Colonic mucosa (tissue), 4 donors: ENCODE measurements around the gene STK38L. TPM values are rescaled to one million over a fixed set of nuclear protein-coding genes. Genes with fewer than 3 reads are reported as not detected.

Experiments used
- DNase-seq: peaks from one replicate; pipeline ENCODE4 v3.0.0-alpha.2; 2020
- H3K27ac ChIP-seq: fragments of 200-600 bp; one replicate; pipeline ENCODE4 v1.8.0; 2021
- H3K27me3 ChIP-seq: fragments of 200-600 bp; one replicate; pipeline ENCODE4 v1.8.0; 2021
- H3K36me3 ChIP-seq: fragments of 200-600 bp; one replicate; pipeline ENCODE4 v1.8.0; 2021
- H3K4me1 ChIP-seq: fragments of 200-600 bp; one replicate; pipeline ENCODE4 v1.8.0; 2021; ENCODE audit warnings: mild to moderate bottlenecking
- H3K4me3 ChIP-seq: fragments of 200-600 bp; one replicate; pipeline ENCODE4 v1.8.0; 2021
- H3K9ac ChIP-seq, 2 donors: one replicate each; pipeline ENCODE4 v1.7.0; 2013; ENCODE audit warnings: control low read depth in 2 of 2, low read depth in 2 of 2, low read length in 2 of 2
- H3K9me3 ChIP-seq: fragments of 200-600 bp; one replicate; pipeline ENCODE4 v1.8.0; 2021
- CTCF ChIP-seq: fragments of 200-600 bp; IDR thresholded peaks from one replicate; pipeline ENCODE4 v1.8.0; 2022; ENCODE audit warnings: antibody characterized with exemption, mild to moderate bottlenecking
- intact Hi-C: fragments of 100-400 bp; cut with DNase I; formaldehyde crosslinking; loops from one replicate; pipeline ENCODE4 v1.14.1; 2022
- total RNA-seq, 2 donors: library from RNA; stranded (reverse); fragmentation: NEBNext Ultra II Directional in 1 of 2; extraction: Animal tissue kit (Norgen Biotek cat#: 25700) in 1 of 2; gene quantifications; one replicate each; pipeline ENCODE4 v1.2.1, GENCODE V29; 2021
- donor health status: healthy.
- donor health status: DM: no; HTN: no; CAD: no.
- donor health status: DM: no; HTN: no; CAD: no.

The STK38L gene
- total RNA-seq, 2 donors from 2014 or later: 41.9 to 76.6 TPM

GRCh38 chr12:27206801-27207502 lies 37.1 kb upstream of the STK38L start:
- Histone ChIP-seq H3K36me3 (no peaks in the 10 kb centered on the region), H3K4me1 (no peaks in the 10 kb centered on the region), H3K9me3 (no peaks in the 10 kb centered on the region), H3K4me3 (no peak overlapping the region), H3K27ac (no peak overlapping the region), H3K9ac (no peak overlapping the region), H3K27me3 (no peaks in the 10 kb centered on the region)
- no peak for DNase-seq
- TF ChIP-seq CTCF: no peak
- intact Hi-C loops: no loop called here

DNA sequence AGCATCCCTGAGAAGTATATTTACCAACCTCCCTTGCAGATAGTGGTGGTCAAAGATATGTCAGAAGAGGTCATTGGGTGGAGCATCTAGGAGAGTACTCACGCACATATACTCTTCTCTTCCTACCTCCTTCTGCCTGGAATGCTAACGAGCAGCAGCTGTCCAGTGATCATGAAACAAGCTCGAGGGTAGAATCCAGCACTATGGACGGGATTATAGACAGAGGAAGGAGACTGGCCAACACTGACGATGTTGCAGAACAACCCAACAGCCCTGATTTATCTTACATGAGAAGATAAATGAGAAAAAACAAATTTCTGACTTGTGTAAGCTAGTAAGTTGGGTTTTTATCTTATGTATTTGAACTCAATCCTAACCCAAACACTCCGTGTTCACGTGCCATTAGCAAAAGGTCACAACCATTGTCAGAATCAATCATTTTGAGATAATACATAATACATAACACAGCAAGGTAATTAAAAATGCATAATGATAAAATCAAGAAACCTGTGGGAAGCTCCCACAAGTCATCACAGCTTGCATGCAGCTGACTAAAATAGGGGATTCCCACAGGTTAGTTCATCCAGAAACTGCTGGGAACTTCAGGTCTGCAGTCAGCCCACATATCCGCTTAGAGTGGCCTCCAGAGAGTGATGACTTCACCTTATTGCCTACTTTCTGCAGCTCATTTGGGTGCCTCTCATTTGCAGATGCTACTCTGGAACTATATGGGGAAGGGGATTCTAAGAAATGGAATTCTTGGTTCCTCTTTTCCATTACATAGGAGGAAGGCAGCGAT lies 36.3 kb upstream of the STK38L start:
- H3K27ac ChIP-seq: no peak overlapping the region
- no peaks in the 10 kb centered on the region for H3K36me3 ChIP-seq
- intact Hi-C loops: no loop called here
- H3K9ac ChIP-seq: no peak overlapping the region
- TF ChIP-seq CTCF: no peak
- no peaks in the 10 kb centered on the region for H3K9me3 ChIP-seq
- H3K4me1 ChIP-seq: no peaks in the 10 kb centered on the region
- no peaks in the 10 kb centered on the region for H3K27me3 ChIP-seq
- no peak overlapping the region for H3K4me3 ChIP-seq
- no peak for DNase-seq

GRCh38 chr12:27208414-27208750 lies 35.7 kb upstream of the STK38L start:
- H3K4me1 ChIP-seq: no peaks in the 10 kb centered on the region
- no peak overlapping the region for H3K27ac ChIP-seq
- intact Hi-C loops: no loop called here

DNA sequence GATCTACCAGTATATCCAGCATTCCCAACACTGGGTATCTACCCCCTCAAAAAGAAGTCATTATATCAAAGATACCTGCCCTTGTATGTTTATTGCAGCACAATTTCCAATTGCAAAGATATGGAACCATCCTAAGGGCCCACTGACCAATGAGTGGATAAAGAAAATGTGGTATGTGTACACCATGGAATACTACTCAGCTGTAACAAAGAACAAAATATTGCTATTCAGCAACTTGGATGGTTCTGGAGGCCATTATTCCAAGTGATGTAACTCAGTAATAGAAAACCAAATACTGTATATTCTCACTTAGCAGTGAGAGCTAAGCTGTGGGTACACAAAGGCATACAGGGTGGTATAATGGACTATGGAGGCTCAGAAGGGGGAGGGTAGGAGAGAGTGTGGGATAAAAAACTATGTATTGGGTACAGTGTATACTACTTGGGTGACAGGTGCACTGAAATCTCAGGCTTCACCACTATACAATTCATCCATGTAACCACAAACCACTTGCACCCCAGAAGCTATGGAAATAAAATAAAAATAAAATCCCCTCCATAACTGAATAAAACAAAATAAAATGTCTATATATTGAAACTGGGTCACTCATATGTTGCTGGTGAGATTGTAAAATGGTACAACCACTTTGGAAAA lies 34.7 kb upstream of the STK38L start:
- no peak overlapping the region for H3K9ac ChIP-seq
- no peak overlapping the region for H3K27ac ChIP-seq
- H3K4me1 ChIP-seq: no peaks in the 10 kb centered on the region
- no peaks in the 10 kb centered on the region for H3K27me3 ChIP-seq
- H3K9me3 ChIP-seq: no peaks in the 10 kb centered on the region
- no peak for DNase-seq
- no peaks in the 10 kb centered on the region for H3K36me3 ChIP-seq
- TF ChIP-seq CTCF: no peak
- H3K4me3 ChIP-seq: no peak overlapping the region
- intact Hi-C loops: no loop called here

More at GRCh38 chr12:27208414-27208750, 35.7 kb upstream of the STK38L start:
- H3K9ac ChIP-seq: no peak overlapping the region
- no peak for DNase-seq
- TF ChIP-seq CTCF: no peak
- no peak overlapping the region for H3K4me3 ChIP-seq
- H3K9me3 ChIP-seq: no peaks in the 10 kb centered on the region
- no peaks in the 10 kb centered on the region for H3K27me3 ChIP-seq
- H3K36me3 ChIP-seq: no peaks in the 10 kb centered on the region

DNA sequence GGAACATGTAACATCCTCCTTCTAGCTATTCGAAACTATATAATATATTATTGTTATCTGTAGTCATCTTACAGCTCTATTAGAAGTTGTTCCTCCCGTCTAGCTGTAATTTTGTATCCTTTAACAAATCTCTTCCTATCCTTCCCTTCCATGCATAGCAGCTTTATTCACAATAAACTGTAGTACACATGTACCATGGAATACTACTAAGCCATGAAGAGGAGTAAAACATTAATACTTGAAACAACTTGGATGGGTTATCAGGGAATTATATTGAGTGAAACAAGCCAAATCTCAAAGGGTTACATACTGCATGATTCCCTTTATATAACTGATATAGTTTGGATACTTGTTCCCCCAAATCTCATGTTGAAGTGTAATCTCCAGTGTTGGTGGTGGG lies 33.9 kb upstream of the STK38L start:
- Histone ChIP-seq H3K9ac (no peak overlapping the region), H3K27ac (no peak overlapping the region), H3K36me3 (no peaks in the 10 kb centered on the region), H3K4me3 (no peak overlapping the region), H3K9me3 (no peaks in the 10 kb centered on the region), H3K4me1 (no peaks in the 10 kb centered on the region), H3K27me3 (no peaks in the 10 kb centered on the region)
- DNase-seq: no peak
- intact Hi-C loops: no loop called here
- TF ChIP-seq CTCF: no peak
